Daoy (cell line): Measurements from ENCODE around the gene ZMAT3. TPM values are rescaled to one million over a fixed set of nuclear protein-coding genes. Genes with fewer than 3 reads are reported as not detected.

Experiments
- total RNA-seq: library from RNA; depleted of rRNA; stranded (reverse); fragments of >200 nt; shearing (Covaris generic); gene quantifications from 2 replicates; pipeline ENCODE4 v1.2.3, GENCODE V29; 2014; rRNA removed

Gene ZMAT3
- total RNA-seq, 1 experiment from 2014 or later = 2.7 TPM

Other genes with a start within 250 kb of the ZMAT3 start
- gene PIK3CA, start 76.5 kb upstream of the ZMAT3 start, total RNA-seq = 20.4 and 32.9 TPM in 2 replicates
- 0.11 and 0.77 TPM in 2 replicates for gene KCNMB3, start 179.3 kb upstream of the ZMAT3 start, total RNA-seq